Right lobe of liver (tissue), 4 donors: ENCODE results near the gene SETBP1.

Experiments
- POLR2A ChIP-seq: fragments of 450-650 bp; IDR thresholded peaks from one replicate; pipeline ENCODE4 v1.6.1; 2017; ENCODE audit warnings: antibody characterized with exemption, mild to moderate bottlenecking
- TF ChIP-seq, protein P1 (sequence below), 4 donors: fragments of 200-600 bp in 3 of 4; fragments of 450-650 bp in 1 of 4; IDR thresholded peaks; one replicate each; pipeline versions ENCODE4 v1.5.1 to v1.8.0; 2016 to 2022; ENCODE audit warnings: antibody characterized with exemption in 4 of 4, mild to moderate bottlenecking in 2 of 4
- donor health status: DM: no; HTN: no; CAD: no.
- donor health status: DM: no; HTN: no; CAD: no.
- donor health status: DM: no; HTN: yes; CAD: no.

DNA sequence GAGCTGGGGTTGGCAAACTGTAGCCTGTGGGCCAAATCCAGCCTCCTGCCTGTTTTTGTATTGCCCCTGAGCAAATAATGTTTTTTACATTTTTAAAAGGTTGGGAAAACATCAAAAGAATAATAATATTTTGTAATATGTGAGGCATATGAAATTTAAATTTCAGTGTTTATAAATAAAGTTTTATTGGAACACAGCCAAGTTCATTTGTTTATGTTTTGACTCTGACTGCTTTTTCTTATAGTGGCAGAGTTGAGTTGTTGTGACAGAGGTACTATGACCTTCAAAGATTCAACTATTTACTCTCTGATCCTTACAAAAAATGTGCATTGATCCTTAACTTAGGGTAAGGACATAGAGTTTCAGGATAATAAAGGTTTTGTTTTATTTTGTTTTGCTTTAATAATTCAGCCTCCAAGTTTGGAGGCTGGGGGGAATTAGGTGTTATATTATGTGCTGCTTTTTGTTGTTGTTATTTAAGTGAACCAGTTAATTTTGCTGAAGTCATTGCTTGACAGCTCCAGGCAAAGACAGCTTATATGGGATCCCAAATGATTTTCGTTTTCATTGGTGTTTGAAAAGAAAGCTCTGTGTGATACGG lies 24.5 kb downstream of the SETBP1 start:
- TF ChIP-seq POLR2A = no peak
- TF ChIP-seq, protein P1, sequence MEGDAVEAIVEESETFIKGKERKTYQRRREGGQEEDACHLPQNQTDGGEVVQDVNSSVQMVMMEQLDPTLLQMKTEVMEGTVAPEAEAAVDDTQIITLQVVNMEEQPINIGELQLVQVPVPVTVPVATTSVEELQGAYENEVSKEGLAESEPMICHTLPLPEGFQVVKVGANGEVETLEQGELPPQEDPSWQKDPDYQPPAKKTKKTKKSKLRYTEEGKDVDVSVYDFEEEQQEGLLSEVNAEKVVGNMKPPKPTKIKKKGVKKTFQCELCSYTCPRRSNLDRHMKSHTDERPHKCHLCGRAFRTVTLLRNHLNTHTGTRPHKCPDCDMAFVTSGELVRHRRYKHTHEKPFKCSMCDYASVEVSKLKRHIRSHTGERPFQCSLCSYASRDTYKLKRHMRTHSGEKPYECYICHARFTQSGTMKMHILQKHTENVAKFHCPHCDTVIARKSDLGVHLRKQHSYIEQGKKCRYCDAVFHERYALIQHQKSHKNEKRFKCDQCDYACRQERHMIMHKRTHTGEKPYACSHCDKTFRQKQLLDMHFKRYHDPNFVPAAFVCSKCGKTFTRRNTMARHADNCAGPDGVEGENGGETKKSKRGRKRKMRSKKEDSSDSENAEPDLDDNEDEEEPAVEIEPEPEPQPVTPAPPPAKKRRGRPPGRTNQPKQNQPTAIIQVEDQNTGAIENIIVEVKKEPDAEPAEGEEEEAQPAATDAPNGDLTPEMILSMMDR (IDR thresholded peaks at IDR 0.05) = no peak
